NCI-H345 (cell line): ENCODE results near the gene ITPRID1.
"Not testable (repeated sequence)": the region's sequence is repeated elsewhere in the genome, so short reads cannot be mapped to it uniquely, and the experiment has no call there.

Experiments used
- DNase-seq: peaks from one replicate; lab custom pipeline; 2025; lab: John Stamatoyannopoulos, UW

ITPRID1 gene

GRCh38 chr7:31513790-31514189 lies at the start of gene ITPRID1:
Gene ITPRID1, plus strand, starts transcription at chr7:31514090. Its CDS starts 38,935 bp downstream, at chr7:31553025.
- DNase-seq: no peak

- DNase-seq: no peak
Measured at GRCh38 chr7:31464601-31465000, 49.3 kb upstream of the ITPRID1 start.

GRCh38 chr7:31465285-31465684 lies 48.6 kb upstream of the ITPRID1 start:
- DNase-seq: no peak

DNA sequence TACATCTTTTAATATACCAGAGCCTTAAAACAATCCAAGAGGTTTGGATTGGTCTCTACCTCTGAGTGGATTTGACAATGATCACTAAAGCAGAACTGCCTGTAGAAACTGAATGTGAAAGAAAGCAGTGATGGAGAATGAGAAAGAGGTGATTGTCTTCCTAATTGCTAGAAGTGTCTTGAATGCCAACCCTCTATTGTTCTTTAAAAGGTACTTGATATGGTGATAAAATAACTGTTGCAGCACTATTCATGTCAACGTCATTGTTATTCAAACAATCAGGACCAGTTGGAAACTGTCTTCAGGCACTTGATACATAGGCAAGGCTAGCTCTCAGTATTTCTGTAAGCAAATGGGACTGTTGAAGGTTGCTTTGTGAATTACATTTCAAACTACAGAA lies 47.9 kb upstream of the ITPRID1 start:
- DNase-seq: no peak

DNA sequence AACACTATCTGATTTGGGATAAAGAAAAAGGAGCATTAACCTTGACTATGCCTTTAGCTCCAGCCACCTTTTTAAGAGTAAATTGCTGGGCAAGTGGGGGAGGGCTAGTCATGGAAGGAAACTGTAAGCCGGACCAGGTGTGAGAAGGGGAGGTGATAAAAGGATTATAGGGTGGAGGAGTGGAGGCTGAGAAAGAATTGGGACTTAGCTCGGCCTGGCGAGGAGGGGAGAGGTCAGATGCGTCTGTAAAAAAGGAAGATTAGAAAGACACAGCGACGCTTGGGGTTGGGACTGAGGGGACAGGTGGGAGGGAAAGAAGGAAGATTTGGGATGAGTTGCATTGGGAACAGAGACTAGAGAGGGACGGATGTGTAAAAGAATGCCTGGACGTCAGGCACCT lies 43.0 kb upstream of the ITPRID1 start:
- DNase-seq: not testable (repeated sequence)

GRCh38 chr7:31475368-31475767 lies 38.5 kb upstream of the ITPRID1 start:
- no peak for DNase-seq

- no peak for DNase-seq
Measured at GRCh38 chr7:31476073-31476745, 37.7 kb upstream of the ITPRID1 start.

DNA sequence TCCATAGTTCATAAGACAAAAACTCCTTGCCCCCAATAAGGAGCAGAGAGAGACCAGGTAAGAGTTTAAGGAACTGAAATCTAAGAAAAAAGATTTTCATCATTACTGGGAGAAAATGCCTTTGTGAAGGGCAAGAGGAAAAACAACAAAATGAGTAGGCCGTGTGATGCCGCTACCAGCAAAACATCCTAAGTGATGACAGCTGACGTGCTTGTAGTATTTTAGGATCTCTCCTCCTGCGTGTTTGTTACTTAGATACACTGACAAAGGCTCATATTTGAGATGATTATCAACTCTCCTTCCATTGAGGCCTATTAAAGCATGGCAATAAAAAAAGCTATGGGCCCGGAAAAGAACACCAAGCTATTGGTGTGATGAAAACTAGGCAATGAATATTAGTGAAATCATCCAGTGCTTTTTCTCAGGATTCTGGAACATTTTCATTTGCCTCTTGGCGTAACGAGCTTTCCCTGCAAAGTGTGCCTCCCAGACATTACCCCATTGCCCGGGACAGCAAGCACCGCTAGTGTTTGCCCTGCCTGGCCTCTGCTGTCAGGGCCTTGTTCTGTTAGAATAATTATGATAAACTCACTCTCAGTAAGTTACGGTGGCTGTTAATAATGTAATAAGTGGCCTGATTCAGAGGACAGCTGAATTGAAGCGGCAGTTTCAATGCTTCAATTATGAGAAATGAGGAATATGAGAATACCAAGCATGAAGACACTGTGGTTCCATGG lies 36.8 kb upstream of the ITPRID1 start:
- no peak for DNase-seq

DNA sequence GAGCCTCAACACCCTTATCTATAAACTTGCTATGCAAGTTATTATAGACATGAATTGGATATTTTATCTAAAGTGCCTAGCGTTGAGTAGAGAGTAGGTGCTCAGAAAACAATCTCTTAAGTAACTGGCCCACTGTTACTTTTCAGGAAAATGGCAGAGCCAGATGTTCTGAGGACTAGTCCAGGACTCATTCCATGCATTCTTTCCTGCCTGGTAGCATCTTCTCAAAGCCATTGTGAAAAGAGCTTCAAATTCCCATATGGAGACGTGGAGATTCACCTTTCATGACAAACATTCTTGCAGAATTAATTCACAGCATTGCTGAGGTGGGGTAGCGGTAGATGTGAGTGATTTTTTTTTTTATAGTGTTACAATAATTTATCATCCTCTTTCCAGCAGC lies 35.9 kb upstream of the ITPRID1 start:
- no peak for DNase-seq

DNA sequence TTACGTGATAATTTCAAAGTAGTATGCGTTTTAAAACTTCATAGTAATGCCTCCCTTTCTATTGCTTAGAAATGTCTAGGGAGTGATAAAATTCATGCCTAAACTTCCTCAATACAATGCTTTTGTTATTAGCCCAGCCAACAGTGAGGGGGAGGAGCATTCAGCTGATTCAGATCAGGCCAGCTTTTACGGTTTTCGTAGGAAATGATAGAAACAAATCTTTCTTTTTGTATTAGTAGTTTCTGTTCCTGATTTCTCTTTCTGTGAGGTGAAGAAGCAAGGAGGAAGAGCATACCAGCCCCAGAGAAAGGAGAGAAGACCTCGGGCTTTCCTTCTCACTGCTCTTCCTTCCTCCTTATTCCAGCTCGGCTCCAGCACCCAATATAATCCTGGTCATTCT lies 35.2 kb upstream of the ITPRID1 start:
- DNase-seq: no peak

DNA sequence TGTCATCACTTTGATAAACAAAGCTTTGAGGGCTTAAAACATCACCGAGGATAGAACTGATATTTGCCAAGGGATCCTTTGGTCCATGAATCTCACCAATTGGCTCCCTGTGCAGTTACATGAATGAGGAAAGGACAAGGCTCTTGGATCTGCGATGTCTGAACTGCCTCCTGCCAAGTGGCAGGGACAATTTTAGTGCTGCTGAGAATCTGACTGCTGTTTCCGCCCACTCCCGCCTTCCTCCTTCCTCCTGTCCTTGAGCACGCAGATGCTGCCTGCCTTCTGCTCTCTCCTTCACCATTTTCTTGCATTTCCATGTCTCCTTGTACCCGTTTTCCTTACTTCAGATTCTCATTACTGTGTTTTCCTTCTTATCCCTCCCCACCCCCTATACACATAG lies 26.8 kb upstream of the ITPRID1 start:
- no peak for DNase-seq

DNA sequence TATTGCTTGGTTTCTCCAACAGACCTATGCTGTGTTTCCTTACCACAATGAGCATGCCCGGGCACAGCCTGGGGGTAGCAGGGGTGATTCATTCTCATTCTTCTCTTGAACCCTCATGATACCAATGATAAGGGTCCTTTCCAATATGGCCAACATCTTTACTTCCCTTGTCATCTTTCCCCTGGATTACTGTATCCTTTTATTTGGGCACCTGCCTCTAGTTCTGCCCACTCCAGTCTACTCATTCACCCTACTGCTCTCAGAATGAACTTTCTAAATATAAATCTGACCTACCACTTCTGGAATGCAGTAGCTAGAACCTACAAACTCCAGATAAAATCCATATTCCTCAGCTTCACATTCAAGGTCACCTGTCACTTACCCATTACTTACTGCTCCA lies 26.4 kb upstream of the ITPRID1 start:
- no peak for DNase-seq

DNA sequence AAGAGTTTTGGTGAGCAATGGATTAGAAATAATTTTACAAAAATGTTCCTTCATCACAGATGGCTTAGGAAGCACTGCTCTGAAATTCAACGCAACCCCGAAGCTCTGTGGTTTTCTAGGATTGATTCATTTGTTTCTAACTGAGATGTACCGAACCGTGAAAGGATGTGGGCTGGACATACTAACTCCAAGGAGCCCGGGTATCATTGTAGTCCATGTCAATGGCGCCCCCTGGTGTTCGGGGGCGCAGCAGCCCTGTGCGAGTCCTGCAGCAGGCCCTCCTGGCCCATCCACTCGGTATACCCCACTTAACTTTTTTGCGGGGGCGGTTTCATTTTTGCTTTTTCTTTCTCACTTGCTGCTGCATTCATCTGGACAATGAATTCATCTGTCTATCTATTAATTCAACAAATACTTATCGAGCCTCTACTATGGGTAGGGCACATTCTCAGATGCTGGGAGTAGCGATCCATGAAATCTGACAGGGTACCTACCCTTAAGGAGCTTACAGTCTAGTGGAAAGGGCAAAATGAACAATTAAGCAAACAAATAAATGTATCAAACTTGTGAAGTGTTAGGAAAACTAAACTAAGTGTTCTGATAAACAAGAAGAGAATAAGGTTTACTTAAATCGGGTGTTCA lies 25.2 kb upstream of the ITPRID1 start:
- DNase-seq: peak; percentile 45

GRCh38 chr7:31490796-31491314 lies 23.0 kb upstream of the ITPRID1 start:
- DNase-seq: no peak

- DNase-seq: no peak
Measured at GRCh38 chr7:31492086-31492485, 21.8 kb upstream of the ITPRID1 start.

DNA sequence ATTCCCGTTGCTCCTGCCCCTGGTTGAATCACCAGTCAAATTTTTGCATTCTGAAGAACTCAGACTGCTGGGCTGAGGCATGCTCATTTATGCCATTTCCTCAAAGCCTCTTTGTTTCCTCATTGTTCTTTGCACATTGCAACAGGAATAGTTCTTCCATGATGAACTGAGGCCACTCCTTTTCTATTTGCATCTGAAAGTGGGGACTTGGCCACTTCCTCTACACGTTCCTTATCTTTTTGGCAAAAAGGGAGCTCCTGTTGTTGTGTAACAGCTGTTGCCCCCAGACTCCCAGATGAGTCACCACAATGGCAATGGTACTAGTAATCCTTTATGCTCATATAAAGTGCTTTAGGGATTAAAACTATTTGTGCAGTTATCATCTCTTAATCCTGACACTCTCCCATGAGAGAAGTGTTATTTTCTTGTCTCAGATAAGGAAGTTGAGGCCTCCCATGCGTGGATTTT lies 20.1 kb upstream of the ITPRID1 start:
- no peak for DNase-seq

- no peak for DNase-seq
Measured at GRCh38 chr7:31494421-31494820, 19.5 kb upstream of the ITPRID1 start.

GRCh38 chr7:31495653-31496052 lies 18.2 kb upstream of the ITPRID1 start:
- no peak for DNase-seq

DNA sequence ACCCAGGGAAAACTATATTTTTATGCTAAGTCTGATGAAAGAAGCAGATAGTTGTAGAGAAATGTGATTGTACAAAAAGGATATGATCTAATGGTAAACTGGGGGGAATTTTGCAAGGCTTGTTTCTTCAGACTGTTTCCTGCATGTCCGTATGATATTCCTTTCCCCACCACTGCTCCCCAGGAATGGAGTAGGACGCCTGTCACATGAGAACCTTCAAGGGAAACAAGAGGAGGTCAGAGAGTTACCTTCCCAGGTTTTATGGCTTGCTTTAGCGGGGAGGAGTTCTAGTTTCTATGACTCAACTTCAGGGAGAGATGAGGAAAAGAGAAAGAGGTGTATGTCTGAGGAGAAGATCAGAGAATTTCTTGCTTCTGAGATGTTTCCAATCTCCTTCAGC lies 16.4 kb upstream of the ITPRID1 start:
- no peak for DNase-seq

DNA sequence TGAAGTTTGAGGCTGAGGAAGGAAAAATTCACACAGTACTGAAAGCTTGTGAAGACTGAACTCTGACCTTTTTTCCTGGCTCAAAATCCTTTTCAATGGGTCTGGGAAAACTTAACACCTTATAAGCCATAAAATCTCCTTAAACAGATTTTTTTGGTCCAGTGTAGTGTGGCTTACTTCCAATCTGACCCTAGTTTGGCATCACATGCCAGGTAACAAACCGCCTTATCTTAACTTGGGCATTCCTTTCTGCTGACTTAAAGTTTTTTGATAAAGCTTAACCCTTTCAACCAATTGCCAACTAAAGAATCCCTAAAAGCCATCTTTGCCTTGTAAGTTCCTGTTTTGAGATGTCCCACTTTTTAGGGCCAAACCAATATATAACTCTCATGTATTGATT lies 13.2 kb upstream of the ITPRID1 start:
- DNase-seq: no peak

- no peak for DNase-seq
Measured at GRCh38 chr7:31508823-31509222, 5.1 kb upstream of the ITPRID1 start.

DNA sequence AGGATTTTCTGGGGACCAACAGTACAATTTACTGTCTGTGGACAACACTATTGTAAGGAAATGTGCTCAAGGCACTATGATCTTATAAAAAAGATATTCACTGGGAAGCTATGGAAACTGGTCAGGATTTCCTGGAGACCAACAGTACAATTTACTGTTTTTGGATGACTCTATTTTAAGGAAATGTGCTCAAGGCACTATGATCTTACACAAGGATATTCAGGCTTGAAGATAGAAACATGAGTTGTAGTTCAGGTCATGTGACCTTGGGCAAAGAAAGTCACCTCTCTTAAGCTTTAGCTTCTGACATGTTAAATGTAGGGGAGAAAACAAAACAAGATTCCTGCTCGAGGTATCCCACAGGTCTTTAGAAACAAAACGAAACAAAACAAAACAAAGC lies 1.7 kb upstream of the ITPRID1 start:
- DNase-seq: no peak
